Measurements from ENCODE around the gene LRP8.

LRP8 gene

GRCh38 chr1:53271446-53272090 lies 56.3 kb downstream of the LRP8 start:
- DNase-seq (ENCODE audit: low read depth), result no peak
- H3K4me3 ChIP-seq (ENCODE audit: low read length), result no peak overlapping the region
- no peak for TF ChIP-seq CTCF (conservative IDR thresholded peaks at IDR 0.05; ENCODE audit: low read length)

GRCh38 chr1:53270873-53271272 lies 57.0 kb downstream of the LRP8 start:
- no peak for TF ChIP-seq CTCF (conservative IDR thresholded peaks at IDR 0.05; ENCODE audit: low read length)
- H3K4me3 ChIP-seq (ENCODE audit: low read length), result no peak overlapping the region
- DNase-seq (ENCODE audit: low read depth), result no peak

GRCh38 chr1:53270107-53270506 lies 57.8 kb downstream of the LRP8 start:
- no peak for DNase-seq (ENCODE audit: low read depth)
- TF ChIP-seq CTCF (conservative IDR thresholded peaks at IDR 0.05; ENCODE audit: low read length), result no peak

GRCh38 chr1:53267761-53268160 lies 60.1 kb downstream of the LRP8 start:
- DNase-seq (ENCODE audit: low read depth), result no peak
- TF ChIP-seq CTCF (conservative IDR thresholded peaks at IDR 0.05; ENCODE audit: low read length), result no peak
- no peak overlapping the region for H3K4me3 ChIP-seq (ENCODE audit: low read length)

More at GRCh38 chr1:53270107-53270506, 57.8 kb downstream of the LRP8 start:
- H3K4me3 ChIP-seq (ENCODE audit: low read length), result no peak overlapping the region

- peak; percentile 30 for TF ChIP-seq CTCF (conservative IDR thresholded peaks at IDR 0.05; ENCODE audit: low read length)
- H3K4me3 ChIP-seq (ENCODE audit: low read length), result no peak overlapping the region
- DNase-seq (ENCODE audit: low read depth), result no peak
Measured at GRCh38 chr1:53266038-53266437, 61.8 kb downstream of the LRP8 start.

- DNase-seq (ENCODE audit: low read depth), result no peak
- TF ChIP-seq CTCF (conservative IDR thresholded peaks at IDR 0.05; ENCODE audit: low read length), result no peak
- H3K4me3 ChIP-seq (ENCODE audit: low read length), result no peak overlapping the region
Measured at GRCh38 chr1:53265581-53265980, 62.3 kb downstream of the LRP8 start.

- no peak overlapping the region for H3K4me3 ChIP-seq (ENCODE audit: low read length)
- DNase-seq (ENCODE audit: low read depth), result no peak
- no peak for TF ChIP-seq CTCF (conservative IDR thresholded peaks at IDR 0.05; ENCODE audit: low read length)
Measured at GRCh38 chr1:53264048-53264447, 63.8 kb downstream of the LRP8 start.

Measured in AG10803 (cell line).